ENCODE results near the gene ITPRID1. TPM values are rescaled to one million over a fixed set of nuclear protein-coding genes. Genes with fewer than 3 reads are reported as not detected.

The ITPRID1 gene
- total RNA-seq, 1 donor from 2014 or later: not detected

DNA sequence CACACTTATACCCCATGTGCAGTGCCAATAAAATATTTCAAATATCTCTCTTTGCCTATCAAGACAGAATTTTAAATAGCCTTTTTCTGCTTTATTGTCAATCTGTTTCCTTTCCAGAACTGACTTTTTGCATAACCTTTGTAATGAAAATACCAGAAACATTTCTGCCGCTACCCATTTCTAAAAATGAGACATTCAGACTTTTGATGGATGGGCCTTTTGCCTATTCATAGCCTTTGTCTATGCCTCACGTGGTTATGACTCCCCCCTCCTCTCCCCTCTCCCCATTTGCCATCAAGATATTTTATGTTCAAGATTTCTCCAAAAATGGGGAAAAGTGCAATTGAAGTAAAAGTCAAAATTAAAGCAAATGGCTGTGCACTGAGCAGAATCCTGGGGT, 179.0 kb downstream of the ITPRID1 start:
- Histone ChIP-seq H3K4me3 (no peak overlapping the region), H3K4me1 (no peaks in the 10 kb centered on the region), H3K27ac (no peak overlapping the region), H3K36me3 (no peaks in the 10 kb centered on the region), H3K9me3 (no peaks in the 10 kb centered on the region), H3K27me3 (no peaks in the 10 kb centered on the region)
- no peak for TF ChIP-seq CTCF (IDR thresholded peaks at IDR 0.05)
- no peak for DNase-seq (ENCODE audit: low spot score in 2 of 2)
- intact Hi-C loops (cut with DNase I): no loop called here

GRCh38 chr7:31695859-31696614, 182.1 kb downstream of the ITPRID1 start:
- H3K4me1 ChIP-seq: no peaks in the 10 kb centered on the region
- no peaks in the 10 kb centered on the region for H3K9me3 ChIP-seq
- H3K36me3 ChIP-seq: no peaks in the 10 kb centered on the region
- H3K27ac ChIP-seq: no peak overlapping the region
- intact Hi-C loops (cut with DNase I): no loop called here
- no peak for DNase-seq (ENCODE audit: low spot score in 2 of 2)
- no peak overlapping the region for H3K4me3 ChIP-seq
- H3K27me3 ChIP-seq: no peaks in the 10 kb centered on the region
- no peak for TF ChIP-seq CTCF (IDR thresholded peaks at IDR 0.05)

DNA sequence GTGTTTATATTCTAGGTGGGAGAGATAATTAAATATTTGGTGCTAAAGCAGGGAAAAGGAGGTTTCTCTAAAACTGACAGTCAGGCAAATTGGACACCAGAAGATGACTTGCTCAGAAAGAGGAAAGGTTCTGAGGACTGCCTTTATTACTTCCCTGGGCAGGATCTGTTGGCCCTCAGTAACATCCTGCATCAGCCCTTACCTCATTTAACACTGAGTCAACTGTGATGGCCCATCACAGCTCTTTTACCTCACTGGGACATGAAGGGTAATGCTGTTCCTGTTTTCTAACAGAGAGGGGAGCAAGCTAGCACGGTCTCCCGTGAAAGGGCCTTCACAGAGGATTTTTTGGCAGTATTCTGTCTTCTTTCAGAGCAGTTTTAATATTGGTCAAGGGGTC, 185.2 kb downstream of the ITPRID1 start:
- Histone ChIP-seq H3K27me3 (no peaks in the 10 kb centered on the region), H3K27ac (no peak overlapping the region), H3K4me1 (no peaks in the 10 kb centered on the region), H3K9me3 (no peaks in the 10 kb centered on the region), H3K36me3 (no peaks in the 10 kb centered on the region), H3K4me3 (no peak overlapping the region)
- intact Hi-C loops (cut with DNase I): no loop called here
- DNase-seq (ENCODE audit: low spot score in 2 of 2): no peak
- no peak for TF ChIP-seq CTCF (IDR thresholded peaks at IDR 0.05)

GRCh38 chr7:31702354-31702753, 188.5 kb downstream of the ITPRID1 start:
- no peak for DNase-seq (ENCODE audit: low spot score in 2 of 2)
- TF ChIP-seq CTCF (IDR thresholded peaks at IDR 0.05): no peak
- H3K4me1 ChIP-seq: no peaks in the 10 kb centered on the region
- H3K9me3 ChIP-seq: no peaks in the 10 kb centered on the region
- H3K36me3 ChIP-seq: no peaks in the 10 kb centered on the region
- no peak overlapping the region for H3K27ac ChIP-seq
- H3K27me3 ChIP-seq: no peaks in the 10 kb centered on the region
- H3K4me3 ChIP-seq: no peak overlapping the region
- intact Hi-C loops (cut with DNase I): no loop called here

- no peak for DNase-seq (ENCODE audit: low spot score in 2 of 2)
- Histone ChIP-seq H3K4me3 (no peak overlapping the region), H3K27me3 (no peaks in the 10 kb centered on the region), H3K27ac (no peak overlapping the region), H3K9me3 (no peaks in the 10 kb centered on the region), H3K36me3 (no peaks in the 10 kb centered on the region), H3K4me1 (no peaks in the 10 kb centered on the region)
- intact Hi-C loops (cut with DNase I): no loop called here
- TF ChIP-seq CTCF (IDR thresholded peaks at IDR 0.05): no peak
Measured at GRCh38 chr7:31705377-31705776, 191.5 kb downstream of the ITPRID1 start.

DNA sequence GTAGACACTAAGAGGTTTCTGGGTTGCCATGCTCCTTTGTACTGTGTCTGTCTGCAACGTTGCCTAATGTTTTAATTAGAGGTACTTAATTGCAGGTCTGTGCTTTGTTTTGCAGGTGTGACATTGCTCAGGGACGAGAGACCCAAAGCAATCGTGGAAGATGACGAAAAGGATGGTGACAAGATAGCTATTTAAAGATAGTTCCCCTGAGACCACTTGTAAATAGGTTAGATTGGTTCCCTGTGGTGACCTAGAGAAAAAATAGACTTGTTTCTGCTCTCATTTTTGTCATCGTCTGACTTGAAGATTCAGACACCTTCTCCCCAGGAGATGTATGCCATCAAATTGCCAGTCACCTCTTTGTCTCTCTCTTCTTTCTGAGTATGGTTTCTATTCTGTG, 193.2 kb downstream of the ITPRID1 start:
- no peaks in the 10 kb centered on the region for H3K4me1 ChIP-seq
- intact Hi-C loops (cut with DNase I): no loop called here
- H3K4me3 ChIP-seq: no peak overlapping the region
- no peaks in the 10 kb centered on the region for H3K36me3 ChIP-seq
- no peak for TF ChIP-seq CTCF (IDR thresholded peaks at IDR 0.05)
- no peak for DNase-seq (ENCODE audit: low spot score in 2 of 2)
- H3K9me3 ChIP-seq: no peaks in the 10 kb centered on the region
- no peaks in the 10 kb centered on the region for H3K27me3 ChIP-seq
- H3K27ac ChIP-seq: no peak overlapping the region

Measured in ascending aorta (tissue), 2 donors.